AG08396 (cell line): ENCODE measurements around the gene PBXIP1.
"Not testable (repeated sequence)": the region's sequence is repeated elsewhere in the genome, so short reads cannot be mapped to it uniquely, and the experiment has no call there.

Experiments used
- DNase-seq: peaks from one replicate; pipeline ENCODE4 v3.0.0; 2012; ENCODE audit warnings: low spot score, mixed read lengths

PBXIP1 gene

DNA sequence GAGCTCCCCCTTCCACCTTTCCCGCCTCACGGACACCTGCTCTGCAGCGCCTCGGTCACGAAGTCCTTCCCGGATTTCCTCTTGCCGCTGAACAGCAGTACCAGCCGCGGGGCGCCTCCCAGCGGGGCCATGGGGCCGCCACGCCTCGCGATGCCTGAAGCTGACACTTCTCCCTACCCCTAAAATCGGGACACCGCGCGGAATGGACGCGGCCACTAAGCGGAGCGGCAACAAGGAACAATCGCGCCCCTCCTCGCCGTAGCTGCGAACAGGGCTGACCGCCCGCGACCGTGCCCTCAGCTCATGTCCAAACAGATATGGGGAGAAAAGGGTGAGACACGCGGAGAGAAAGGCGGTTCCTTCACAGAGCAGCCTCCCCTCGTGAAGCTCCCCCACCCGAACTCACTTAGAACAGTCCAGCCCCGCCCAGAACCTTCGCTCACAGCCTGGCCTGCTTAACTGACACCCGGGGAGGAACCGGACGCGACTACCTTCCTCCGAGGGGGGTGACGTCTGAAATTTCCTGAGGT is 19.3 kb downstream of the PBXIP1 start, which contains the start of gene PMVK:
PMVK (minus strand) TSS at position 165 of the 530 bp plus-strand sequence; CDS start at position 131, 34 bp downstream.
- peak; percentile 96 for DNase-seq

- no peak for DNase-seq
Measured at GRCh38 chr1:154935749-154936554, 19.9 kb downstream of the PBXIP1 start.

GRCh38 chr1:154934358-154934948 is 21.4 kb downstream of the PBXIP1 start:
- no peak for DNase-seq

DNA sequence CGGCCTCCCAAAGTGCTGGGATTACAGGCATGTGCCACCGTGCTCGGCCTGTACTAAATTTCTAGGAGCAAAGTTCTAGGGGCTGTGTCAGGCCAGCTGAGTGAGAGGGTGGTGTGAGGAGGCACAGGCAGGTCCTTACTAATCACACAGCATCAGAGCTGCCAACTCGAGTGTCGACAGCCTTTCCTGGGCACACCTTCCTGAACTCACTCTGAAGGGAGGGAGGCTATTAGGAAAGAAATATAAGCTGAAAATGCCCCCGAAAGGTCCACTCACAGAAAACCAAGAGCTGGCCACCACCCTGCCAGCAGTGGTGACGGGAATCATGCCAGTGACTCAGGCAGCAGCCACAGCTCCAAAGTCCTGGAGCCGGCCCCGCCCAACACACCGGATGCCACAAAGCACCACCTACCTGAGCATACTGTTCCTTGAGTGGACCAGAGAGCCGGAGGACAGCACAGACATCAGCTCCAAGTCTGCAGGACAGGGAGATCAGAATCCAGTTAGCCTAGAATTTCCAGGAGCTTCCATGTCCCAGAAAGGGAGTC is 23.9 kb downstream of the PBXIP1 start:
- DNase-seq, result no peak

DNA sequence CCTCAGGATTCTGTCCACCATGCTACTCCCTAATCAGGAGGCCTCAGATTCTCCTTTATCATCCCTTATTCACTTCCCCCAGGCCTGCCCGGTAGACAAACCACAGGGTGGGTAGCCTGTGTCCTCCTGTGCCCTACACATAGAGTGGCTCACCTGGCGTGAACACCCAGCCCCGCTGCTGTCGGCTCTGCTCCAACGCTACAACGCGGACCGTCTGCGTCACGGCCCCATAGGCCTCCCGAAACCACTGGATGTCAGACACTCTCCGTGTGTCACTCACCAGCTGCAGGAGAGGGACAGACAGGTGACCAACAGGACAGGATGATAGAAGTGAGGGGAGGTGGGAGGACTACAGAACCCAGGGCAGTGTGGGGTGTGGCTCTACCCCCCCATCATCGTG is 29.7 kb downstream of the PBXIP1 start:
- no peak for DNase-seq

- no peak for DNase-seq
Measured at GRCh38 chr1:154925335-154926170, 30.3 kb downstream of the PBXIP1 start.

- DNase-seq, result no peak
Measured at GRCh38 chr1:154923695-154924094, 32.2 kb downstream of the PBXIP1 start.

- DNase-seq, result no peak
Measured at GRCh38 chr1:154913273-154913672, 42.6 kb downstream of the PBXIP1 start.

GRCh38 chr1:154912755-154913154 is 43.1 kb downstream of the PBXIP1 start:
- DNase-seq, result no peak

DNA sequence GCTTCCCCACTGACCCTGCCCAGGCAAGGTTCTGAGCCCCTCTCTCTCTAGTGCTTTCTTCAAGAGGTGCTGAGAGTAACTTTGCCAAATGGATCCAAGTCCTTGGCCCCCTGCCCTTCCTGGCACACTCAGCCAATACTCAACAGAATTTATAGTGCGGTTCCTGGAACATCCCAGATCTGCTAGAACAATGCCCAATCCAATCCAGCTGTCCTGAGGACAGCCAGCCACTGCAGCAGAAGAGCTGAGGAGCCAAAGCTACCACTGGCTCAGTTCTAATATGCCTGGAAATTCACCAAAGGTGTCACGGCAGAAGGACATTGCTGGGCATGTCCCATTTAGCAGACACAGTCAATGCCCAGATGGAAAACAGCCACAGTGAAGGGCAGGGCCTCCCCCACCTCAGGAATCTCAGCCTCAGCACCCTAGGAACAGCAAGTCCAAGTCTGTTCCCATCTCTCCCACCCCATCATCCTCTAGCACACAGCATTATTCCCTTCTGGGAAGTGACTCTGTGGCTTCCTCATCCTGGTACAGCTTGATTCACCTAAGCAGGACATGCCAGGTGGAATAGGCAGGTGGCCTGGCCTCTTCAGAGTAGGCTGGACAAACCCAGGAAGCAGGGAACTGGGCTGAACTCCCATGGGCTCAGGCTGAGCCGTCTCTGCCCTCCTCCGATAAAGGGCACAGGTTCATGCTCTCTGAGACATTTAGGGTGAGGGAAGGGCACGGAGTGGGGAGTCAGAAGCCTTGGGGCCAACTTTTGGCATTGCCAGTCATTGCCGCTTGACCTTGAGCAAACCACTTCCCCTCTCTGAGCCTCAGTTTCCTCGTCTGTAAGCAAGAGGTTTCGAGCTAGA is 44.0 kb downstream of the PBXIP1 start:
- no peak for DNase-seq

- DNase-seq, result no peak
Measured at GRCh38 chr1:154910851-154911250, 45.0 kb downstream of the PBXIP1 start.

DNA sequence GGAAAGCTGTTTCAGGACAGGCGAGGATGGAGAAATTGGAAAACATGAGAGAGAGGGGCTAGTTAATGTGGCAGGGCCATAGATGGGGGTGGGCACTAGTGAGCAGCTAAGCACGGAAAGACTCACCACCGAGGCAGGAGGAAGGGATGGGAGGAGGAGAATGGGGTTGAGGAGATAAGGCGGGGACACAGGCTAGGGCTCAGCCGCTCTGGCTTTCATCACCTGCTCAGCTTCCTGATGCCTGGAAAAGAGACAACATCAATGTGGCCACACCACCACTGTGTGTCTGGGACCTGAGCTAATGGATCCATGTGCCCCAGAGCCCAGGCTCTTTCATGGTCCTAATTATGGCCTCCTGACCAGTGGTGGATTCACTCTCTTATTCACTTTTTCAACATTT is 47.0 kb downstream of the PBXIP1 start:
- DNase-seq, result no peak

DNA sequence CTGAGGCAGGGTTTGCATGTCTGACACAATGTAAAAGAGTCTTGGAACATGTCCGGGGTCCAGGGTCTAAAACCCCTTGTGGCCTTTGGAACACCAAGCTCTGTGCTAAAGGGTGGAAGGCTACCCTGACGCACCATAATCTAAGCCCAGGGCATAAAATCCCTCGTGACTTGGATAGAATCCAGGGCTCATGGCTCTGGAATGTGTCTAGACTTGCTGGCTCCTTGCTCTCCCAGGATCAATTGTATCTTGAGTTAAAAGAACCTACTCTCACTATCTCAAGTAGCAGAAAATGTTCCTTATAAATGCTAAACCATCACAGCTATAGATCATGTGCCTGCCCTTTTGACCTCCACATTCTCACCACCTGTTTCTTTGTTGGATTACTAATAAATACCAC is 47.8 kb downstream of the PBXIP1 start:
- not testable (repeated sequence) for DNase-seq

GRCh38 chr1:154906621-154907081 is 49.2 kb downstream of the PBXIP1 start:
- DNase-seq, result no peak

- no peak for DNase-seq
Measured at GRCh38 chr1:154902938-154903566, 52.8 kb downstream of the PBXIP1 start.

GRCh38 chr1:154901591-154901990 is 54.3 kb downstream of the PBXIP1 start:
- DNase-seq, result no peak

- no peak for DNase-seq
Measured at GRCh38 chr1:154899041-154899440, 56.9 kb downstream of the PBXIP1 start.

DNA sequence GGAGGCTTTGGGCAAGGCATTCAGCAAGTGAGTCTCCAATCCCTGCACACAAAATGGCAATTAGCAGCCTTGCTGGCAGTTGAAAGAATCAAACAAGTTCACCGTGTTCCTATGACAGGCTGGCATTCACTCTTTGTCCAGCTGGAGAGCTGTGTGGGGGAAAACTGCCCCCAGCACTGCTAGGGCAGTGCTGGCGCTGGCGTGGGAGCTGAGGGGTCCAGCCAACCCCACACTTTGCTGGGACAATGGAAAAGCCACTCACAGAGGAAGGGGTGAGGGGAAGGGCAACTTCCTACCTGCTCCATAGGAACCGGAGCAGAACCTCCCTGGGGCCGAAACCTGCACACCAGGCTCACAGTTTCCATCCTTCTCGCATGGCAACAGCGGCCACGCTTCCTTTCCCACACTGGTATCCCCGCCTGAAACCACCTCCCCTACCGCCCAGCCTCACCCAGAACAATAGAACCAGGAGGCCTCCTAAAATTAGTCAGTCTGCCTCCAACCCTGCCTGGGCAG is 59.1 kb downstream of the PBXIP1 start:
- DNase-seq, result no peak

GRCh38 chr1:154895798-154896197 is 60.1 kb downstream of the PBXIP1 start:
- DNase-seq, result no peak
